ENCODE data around the gene AGA.
A peak's percentile ranks its signal among the peaks of the same experiment; 100 is the strongest.

AGA gene

GRCh38 chr4:177441803-177442622, at the start of gene AGA:
TSS of gene AGA (minus strand) at chr4:177442437. CDS start at chr4:177442375, 62 bp downstream.
- peak; percentile 97 for DNase-seq

DNA sequence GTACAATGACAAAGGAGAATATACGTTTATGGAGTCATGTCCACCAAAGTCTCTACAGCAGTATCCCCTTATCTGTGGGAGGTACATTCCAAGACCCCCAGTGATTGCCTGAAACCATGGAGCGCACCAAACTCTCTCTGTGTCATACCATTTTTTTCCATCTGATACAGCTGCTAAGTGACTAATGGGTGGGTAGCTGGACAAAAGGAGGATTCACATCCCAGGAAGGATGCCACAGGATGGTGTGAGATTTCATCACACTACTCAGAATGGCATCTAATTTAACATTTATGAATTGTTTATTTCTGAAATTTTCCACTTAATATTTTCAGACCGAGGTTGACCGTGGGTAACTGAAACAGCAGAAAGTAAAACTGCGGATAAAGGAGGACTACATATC, 49.8 kb upstream of the AGA start:
- no peak for DNase-seq

DNA sequence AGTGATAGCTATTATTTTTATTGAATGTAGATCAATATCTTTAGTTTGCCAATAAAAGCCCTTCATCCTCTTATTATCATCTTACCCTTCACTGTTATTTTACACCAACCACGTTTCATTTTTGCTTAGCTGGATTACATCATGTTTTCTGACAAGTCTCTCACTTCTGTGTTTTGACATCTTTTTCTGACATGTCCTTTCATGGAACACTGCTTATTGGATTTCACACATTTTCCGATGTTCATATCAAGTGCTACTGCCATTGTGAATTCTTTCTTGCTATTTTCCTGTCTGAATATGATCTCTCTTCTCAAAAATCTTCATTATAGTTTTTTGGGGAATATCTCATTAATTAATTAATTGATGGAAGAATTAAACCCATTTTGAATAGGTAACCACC, 48.5 kb upstream of the AGA start:
- no peak for DNase-seq

GRCh38 chr4:177489471-177490246, 47.4 kb upstream of the AGA start:
- no peak for DNase-seq

- no peak for DNase-seq
These were observed 45.7 kb upstream of the AGA start for GRCh38 chr4:177487977-177488376.

DNA sequence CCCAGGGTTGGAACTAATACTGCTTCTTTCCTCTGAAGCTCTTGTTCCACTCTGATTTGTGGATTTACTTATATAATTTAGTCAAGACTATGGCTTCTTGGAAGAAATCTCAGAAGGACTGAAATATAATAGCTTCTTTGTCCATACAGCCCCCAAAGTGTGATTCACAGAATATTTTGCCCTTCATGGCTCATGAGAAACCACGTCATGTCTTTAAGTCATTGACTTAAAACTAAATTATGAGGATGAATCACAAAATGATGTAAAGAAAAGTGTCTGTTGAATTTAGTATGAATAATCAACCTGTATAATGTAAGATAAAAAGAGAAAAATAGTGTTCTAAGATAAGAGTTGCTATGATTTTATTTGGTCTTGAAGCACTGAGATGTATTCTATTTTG, 43.3 kb upstream of the AGA start:
- no peak for DNase-seq

DNA sequence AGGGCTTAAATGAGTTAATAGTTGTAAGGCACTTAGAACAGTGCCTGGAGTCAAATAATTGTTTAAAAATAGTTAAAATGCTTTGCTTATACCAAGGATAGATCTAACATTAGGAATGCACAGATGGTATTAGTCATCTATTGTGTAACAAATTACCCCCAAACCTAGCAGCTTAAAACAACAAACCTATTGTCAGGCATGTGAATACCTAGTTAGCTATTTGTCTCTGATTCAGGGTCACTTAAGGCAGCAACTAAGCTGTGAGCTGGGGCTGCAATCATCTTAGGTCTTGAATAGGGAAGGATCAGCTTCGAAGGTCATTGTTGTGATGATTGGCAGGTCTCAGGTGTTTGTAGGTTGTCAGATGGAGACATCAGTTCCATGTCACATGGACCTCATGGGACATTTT, 42.4 kb upstream of the AGA start:
- no peak for DNase-seq

DNA sequence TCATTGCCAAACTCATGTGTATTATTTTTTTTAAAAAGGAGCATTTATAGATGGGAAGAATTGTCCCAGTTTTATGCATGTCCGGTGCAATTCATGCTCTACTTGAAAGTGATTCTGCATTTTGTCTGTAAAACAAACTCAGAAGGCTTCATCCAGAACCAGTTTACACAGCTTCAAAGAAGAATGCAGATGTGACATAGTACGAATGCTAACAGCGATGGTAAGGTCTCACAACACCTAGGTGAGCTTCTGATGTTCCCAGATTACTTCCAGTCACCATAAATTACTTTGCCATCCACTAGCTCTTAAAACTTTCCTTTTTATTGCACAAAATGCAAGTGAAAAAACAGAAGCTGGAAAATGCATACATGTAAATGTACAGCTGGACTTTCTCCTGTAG, 41.5 kb upstream of the AGA start:
- DNase-seq, result no peak

DNA sequence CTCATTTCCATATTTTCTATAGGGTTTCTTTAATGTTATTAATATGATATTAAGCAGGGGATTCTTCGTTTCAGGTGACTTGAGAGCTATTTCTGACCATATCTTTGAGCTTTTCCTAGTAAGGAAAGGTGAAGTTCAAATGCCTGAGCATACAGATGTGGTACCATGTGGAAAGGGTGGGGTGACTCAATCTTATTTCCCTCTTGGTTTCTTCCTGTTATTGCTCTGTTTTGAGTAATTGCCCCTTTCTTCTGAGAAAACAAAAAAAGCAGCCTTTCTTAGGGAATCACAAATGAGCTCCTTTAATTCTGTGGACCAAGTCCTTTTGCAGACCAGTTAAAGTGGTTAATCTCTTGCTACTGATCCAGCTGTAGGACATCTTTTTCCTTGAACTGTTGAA, 41.0 kb upstream of the AGA start:
- DNase-seq, result no peak

DNA sequence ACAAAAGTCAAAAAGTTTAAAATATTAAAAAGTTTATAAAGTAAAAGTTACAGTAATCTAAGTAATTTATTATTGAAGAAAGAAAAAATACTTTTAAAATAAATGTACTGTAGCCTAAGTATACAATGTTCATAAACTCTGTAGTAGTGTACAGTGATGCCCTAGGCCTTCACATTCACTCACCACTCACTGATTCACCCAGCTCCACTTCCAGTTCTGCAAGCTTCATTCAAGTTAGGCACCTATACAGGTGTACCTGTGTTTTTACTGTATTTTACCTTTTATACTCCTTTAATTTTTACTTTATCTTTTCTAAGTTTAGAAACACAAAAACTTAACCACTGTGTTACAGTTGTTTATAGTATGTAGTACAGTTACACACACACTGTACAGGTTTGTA, 40.1 kb upstream of the AGA start:
- DNase-seq, result no peak

GRCh38 chr4:177480795-177481194, 38.6 kb upstream of the AGA start:
- no peak for DNase-seq

GRCh38 chr4:177479063-177479462, 36.8 kb upstream of the AGA start:
- DNase-seq, result no peak

DNA sequence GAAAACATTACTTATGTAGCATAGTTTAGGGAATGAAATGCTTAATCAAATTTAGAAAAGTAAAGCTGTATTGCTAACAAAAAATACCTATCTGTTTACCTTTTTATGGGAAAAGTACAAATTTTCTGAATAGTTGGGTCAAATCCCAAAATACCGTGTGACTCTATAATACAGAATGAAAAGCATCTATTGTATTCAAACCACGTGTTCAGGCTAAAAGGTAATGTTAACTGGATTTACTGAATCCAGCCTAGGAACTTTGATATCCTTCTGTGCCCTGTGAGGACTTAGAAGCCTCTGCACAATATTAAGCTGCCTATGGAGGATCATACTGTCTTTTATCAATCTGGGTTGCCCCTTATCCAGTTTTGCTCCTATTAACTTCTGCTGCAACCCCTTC, 36.3 kb upstream of the AGA start:
- DNase-seq, result no peak

- DNase-seq, result no peak
These were observed 31.8 kb upstream of the AGA start for GRCh38 chr4:177473991-177474390.

DNA sequence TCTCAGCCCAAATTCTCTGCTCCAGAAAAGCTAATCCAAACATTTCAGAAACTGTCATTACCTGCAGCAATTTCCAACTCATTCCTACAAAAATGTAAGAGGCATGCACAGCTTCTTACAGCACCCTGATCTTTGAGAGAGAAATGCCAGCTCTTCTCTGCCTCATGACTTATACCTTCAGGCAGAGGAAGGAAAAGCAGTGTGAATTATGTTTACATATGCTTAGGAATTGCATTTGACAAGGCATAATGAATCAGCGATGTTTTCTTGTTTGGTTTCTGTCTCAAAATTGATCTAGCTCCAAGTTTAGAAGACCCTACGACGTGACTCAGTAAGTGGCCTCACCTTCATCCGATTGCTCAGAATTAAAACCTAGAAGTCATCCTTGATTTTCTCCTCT, 21.8 kb upstream of the AGA start:
- DNase-seq, result no peak

DNA sequence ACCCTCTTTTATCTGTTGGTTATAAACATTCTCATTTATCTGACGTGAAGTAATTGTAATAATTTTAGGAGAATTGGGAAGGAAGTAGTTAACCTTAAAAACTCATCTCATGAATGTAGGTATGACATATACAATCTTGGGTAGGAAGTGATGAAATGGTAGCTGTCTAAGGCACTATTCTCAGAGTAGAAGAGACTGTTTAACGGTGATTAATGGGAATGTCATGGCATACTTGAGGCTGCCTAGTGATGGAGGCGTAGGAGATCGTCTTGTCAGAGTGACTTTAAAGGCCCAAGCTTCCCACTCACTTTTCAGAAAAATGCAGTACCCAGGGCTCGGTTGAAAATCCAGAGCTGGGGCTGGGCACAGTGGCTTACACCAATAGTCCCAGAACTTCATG, 19.4 kb upstream of the AGA start:
- DNase-seq, result no peak

- no peak for DNase-seq
These were observed 18.2 kb upstream of the AGA start for GRCh38 chr4:177460460-177460859.

DNA sequence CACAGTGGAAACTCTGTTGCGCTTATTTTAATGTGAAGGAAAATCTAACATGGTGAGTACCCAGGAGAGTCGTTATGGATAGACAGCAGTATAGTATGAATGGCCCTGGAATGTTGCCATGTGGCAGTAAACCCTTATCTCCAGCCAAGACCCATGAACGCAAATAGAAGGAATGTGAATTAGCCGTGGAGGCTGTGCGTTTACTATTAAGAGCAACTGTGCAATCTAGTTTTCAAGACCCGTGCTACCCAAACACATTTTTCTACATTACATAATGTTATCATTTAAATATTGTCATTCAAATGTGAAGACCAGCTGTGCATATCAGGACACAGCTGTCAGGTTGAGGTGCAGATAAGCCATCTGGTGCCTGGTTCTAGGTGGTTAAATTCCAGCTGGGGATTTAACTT, 13.3 kb upstream of the AGA start:
- no peak for DNase-seq

GRCh38 chr4:177453116-177453515, 10.9 kb upstream of the AGA start:
- DNase-seq, result no peak

GRCh38 chr4:177451108-177451500, 8.9 kb upstream of the AGA start:
- DNase-seq, result no peak

- DNase-seq, result no peak
These were observed 8.3 kb upstream of the AGA start for GRCh38 chr4:177450426-177451107.

- DNase-seq, result no peak
These were observed 6.6 kb upstream of the AGA start for GRCh38 chr4:177448850-177449249.

- DNase-seq, result no peak
These were observed 5.3 kb upstream of the AGA start for GRCh38 chr4:177447417-177448004.

Measured in activated naive CD4-positive, alpha-beta T cell treated with Interleukin-2 at 50 U/mL for 16 hours (primary cell).